GM12874 (cell line): Measurements from ENCODE around the gene ELP2.

Source experiments
- CTCF ChIP-seq: IDR thresholded peaks from 2 replicates; pipeline ENCODE4 v1.5.1; 2011; ENCODE audit warnings: low read depth, mild to moderate bottlenecking, control low read depth, low read length, moderate library complexity; ENCODE audit not compliant: insufficient read depth

Gene ELP2

GRCh38 chr18:36201765-36202164, 72.1 kb downstream of the ELP2 start:
- TF ChIP-seq CTCF, result no peak

DNA sequence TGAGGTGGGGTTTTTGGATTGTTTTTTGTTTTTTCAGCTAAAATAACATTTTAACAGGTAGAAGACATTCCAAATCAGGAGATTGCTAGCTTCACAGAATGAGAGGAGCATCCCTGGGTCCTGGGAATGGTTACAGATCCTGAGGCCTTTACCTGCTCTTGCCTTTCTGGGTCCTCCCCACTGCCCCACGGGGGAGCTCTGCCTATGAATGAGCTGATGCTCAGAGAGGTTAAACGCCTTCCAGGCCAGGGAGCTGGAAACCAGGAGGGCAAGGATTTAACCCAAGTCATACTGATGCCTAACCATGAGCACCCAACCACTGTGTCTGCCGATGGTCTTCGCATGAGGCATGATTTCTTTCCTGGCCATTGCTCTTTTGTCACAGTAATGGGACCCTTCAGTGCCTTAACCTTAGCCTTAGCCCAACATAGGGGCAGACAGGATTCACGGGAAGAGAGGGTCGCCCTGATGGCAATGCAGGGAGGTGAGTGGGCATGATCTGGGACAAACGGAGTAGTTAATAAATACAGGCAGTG, 73.7 kb downstream of the ELP2 start:
- no peak for TF ChIP-seq CTCF

DNA sequence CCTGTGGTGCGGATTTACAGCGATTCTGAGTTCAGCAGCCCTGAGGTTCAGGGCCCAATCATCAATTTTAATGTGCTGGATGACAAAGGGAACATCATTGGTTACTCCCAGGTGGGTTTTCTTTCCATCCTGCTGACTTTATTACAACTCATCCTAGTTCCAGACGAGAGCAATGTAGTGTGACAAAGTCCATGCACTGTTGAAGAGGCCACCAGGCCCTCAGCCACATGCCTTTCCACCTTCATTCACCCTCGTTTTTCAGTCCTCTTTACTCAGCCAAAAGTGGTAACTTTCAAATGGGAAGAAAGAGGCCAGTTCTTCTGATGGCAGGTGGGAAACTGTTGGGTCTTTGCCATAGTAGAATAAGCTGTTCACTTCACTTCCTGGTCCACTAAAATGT, 75.5 kb downstream of the ELP2 start:
- no peak for TF ChIP-seq CTCF

DNA sequence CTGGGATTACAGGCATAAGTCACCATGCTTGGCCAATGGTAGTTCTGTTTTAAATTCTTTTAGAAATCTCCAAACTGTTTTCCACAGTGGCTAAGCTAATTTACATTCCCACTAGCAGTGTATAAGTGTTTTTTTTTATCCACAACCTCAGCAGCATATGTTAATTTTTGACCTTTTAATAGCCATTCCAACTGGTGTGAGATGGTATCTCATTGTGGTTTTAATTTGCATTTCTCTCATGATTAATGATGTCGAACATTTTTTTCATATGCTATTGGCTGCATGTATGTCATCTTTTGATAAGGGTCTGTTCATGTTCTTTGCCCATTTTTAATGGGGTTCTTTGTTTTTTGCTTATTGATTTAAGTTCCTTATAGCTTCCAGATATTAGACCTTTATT, 77.6 kb downstream of the ELP2 start:
- no peak for TF ChIP-seq CTCF

DNA sequence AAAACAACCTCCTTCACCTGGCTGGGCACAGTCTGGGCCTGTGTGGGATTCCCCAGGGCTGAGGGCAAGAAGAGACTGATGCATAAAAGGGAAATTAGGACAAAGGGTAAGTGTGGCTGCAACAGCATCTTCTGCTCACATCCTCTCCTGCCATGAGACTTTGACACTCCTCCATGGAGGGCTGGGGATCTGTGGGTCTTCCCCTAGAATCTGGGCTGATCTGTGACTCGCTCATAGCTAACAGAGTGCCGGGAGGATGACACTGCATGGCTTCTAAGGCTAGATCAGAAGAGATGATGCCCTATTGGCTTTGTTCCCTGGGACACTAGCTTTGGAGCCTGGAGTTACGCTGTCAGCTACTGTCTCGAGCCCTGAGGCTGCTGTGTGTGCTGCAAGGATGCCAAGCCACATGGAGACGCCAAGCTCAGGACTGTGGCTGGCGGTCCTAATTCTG, 81.9 kb downstream of the ELP2 start:
- no peak for TF ChIP-seq CTCF

- no peak for TF ChIP-seq CTCF
These were observed 82.8 kb downstream of the ELP2 start for GRCh38 chr18:36212301-36213171.

- TF ChIP-seq CTCF, result no peak
These were observed 85.1 kb downstream of the ELP2 start for GRCh38 chr18:36214811-36215210.
